Stomach (tissue), 4 donors: ENCODE results near the gene ZIC4.

ENCODE experiments used
- CTCF ChIP-seq, 7 experiments: fragments of 450-650 bp in 4 of 7; fragments of 200-600 bp in 3 of 7; sonication (generic) in 3 of 7; IDR thresholded peaks; one replicate each; pipeline ENCODE4 v1.5.1; 2016 to 2019; ENCODE audit warnings: antibody characterized with exemption in 7 of 7, control low read depth in 2 of 7, mild to moderate bottlenecking in 1 of 7
- EP300 ChIP-seq: sonication (generic); formaldehyde crosslinking; IDR thresholded peaks from one replicate; pipeline ENCODE4 v1.6.1; 2017; ENCODE audit warnings: antibody characterized with exemption
- POLR2A ChIP-seq, 4 donors: fragments of 450-650 bp; IDR thresholded peaks; one replicate each; pipeline ENCODE4 v1.6.1; 2016; ENCODE audit warnings: antibody characterized with exemption in 4 of 4, control low read depth in 2 of 4, mild to moderate bottlenecking in 1 of 4, moderate library complexity in 1 of 4
- POLR2AphosphoS5 ChIP-seq, 3 donors: sonication (generic); formaldehyde crosslinking; IDR thresholded peaks; one replicate each; pipeline ENCODE4 v1.6.1; 2016; ENCODE audit warnings: antibody characterized with exemption in 3 of 3

DNA sequence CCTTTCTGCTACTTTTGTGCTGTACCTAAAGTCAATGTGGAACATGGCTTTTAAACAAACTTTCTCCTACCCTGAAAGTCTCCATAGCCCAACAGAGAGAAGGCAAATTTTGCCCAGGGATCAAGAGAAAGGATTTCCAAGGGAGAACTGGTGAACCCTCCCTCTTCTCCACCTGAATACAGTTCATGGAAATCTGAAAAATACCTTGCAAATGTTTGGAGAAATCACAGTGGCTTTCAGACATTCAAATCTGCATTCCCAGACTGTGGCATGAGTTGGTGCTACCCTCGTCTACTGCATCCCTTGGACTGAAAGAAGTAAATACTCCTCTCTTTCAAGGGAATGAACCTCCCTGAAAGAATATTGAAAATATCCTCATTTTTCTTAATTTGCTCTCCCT is 38.7 kb downstream of the ZIC4 start:
- TF ChIP-seq POLR2A (IDR thresholded peaks at IDR 0.05), result no peak
- no peak for TF ChIP-seq CTCF (IDR thresholded peaks at IDR 0.05)
- TF ChIP-seq EP300, result no peak
- TF ChIP-seq POLR2AphosphoS5 (IDR thresholded peaks at IDR 0.05), result no peak
